HG03432 (cell line): ENCODE data around the gene SPDYE11.
"Not testable (repeated sequence)": the region's sequence is repeated elsewhere in the genome, so short reads cannot be mapped to it uniquely, and the experiment has no call there.

ENCODE experiments used
- ATAC-seq: cut with Tn5 transposase; IDR thresholded peaks from one replicate; pipeline ENCODE4 v1.9.1; 2021; ENCODE audit warnings: mild to moderate bottlenecking, moderate library complexity; ENCODE audit not compliant: unreplicated experiment

Gene SPDYE11, protein sequence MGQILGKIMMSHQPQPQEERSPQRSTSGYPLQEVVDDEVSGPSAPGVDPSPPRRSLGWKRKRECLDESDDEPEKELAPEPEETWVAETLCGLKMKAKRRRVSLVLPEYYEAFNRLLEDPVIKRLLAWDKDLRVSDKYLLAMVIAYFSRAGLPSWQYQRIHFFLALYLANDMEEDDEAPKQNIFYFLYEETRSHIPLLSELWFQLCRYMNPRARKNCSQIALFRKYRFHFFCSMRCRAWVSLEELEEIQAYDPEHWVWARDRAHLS

GRCh38 chr7:73057811-73058210 lies at the start of gene SPDYE11:
TSS of gene SPDYE11 (minus strand) at chr7:73057911. CDS start at chr7:73056111, 1,800 bp downstream.
- ATAC-seq, result not testable (repeated sequence)

DNA sequence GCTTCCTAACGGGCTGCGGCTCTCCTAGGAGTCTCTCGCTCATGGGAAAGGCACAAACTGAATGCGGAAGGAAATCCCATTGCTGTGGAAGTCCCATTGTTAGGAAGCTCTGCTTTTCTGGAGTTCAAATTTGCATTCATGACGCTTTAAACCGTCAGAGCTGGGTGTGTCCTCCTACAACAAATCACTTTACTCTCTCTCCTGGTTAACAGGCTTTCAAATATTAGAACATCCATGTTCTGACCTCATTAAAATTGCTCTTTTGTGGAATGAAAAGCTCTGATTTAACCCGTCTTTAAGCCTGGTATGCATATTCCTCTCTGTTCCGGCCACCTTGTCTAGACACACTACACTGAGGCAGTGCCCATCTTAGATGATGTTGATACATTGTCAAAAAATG lies 28.2 kb upstream of the SPDYE11 start, which contains the start of gene SPDYE9:
Gene SPDYE9 (minus strand): TSS at position 101 of the 400 bp plus-strand sequence. CDS start 1,800 bp downstream, outside the sequence.
- ATAC-seq, result not testable (repeated sequence)

- not testable (repeated sequence) for ATAC-seq
These were observed 28.0 kb downstream of the SPDYE11 start, which contains the start of gene SPDYE8 for GRCh38 chr7:73029666-73030065. TSS of gene SPDYE8 (minus strand) at chr7:73029766. CDS start at chr7:73027966, 1,800 bp downstream.

GRCh38 chr7:73006491-73006890 lies 51.2 kb downstream of the SPDYE11 start:
- not testable (repeated sequence) for ATAC-seq

- ATAC-seq, result peak; percentile 90
These were observed 51.8 kb downstream of the SPDYE11 start for GRCh38 chr7:73005693-73006447.

DNA sequence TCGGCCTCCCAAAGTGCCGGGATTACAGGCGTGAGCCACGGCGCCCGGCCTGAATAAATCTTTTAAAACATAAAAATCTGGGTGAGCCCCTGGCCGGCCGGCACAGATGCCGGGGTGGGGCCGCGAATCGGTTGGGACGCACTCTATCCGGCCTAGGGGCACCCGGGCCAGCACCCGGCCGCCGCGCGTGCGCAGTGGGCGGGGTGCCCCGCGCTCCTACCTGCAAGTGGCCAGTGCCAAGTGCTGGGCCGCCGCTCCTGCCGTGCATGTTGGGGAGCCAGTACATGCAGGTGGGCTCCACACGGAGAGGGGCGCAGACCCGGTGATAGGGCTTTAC lies 52.4 kb downstream of the SPDYE11 start:
- peak; percentile 84 for ATAC-seq

- not testable (repeated sequence) for ATAC-seq
These were observed 59.7 kb downstream of the SPDYE11 start for GRCh38 chr7:72997887-72998468.
